Muscle layer of duodenum (tissue), 2 donors: ENCODE results near the gene GMPPB.
A peak's percentile ranks its signal among the peaks of the same experiment; 100 is the strongest.

ENCODE experiments used
- H3K27ac ChIP-seq: one replicate; pipeline ENCODE4 v1.7.0; 2013; ENCODE audit warnings: mild to moderate bottlenecking, low read length
- H3K27me3 ChIP-seq: one replicate; pipeline ENCODE4 v1.7.0; 2013; ENCODE audit warnings: low read depth, mild to moderate bottlenecking, control low read depth, low read length
- H3K36me3 ChIP-seq, 2 donors: one replicate each; pipeline ENCODE4 v1.7.0; 2013; ENCODE audit warnings: low read length in 2 of 2, control low read depth in 1 of 2, mild to moderate bottlenecking in 1 of 2; ENCODE audit not compliant: insufficient read depth in 2 of 2, control insufficient read depth in 1 of 2
- H3K4me1 ChIP-seq, 2 donors: one replicate each; pipeline ENCODE4 v1.7.0; 2013; ENCODE audit warnings: low read length in 2 of 2, mild to moderate bottlenecking in 2 of 2, control low read depth in 1 of 2, moderate library complexity in 1 of 2; ENCODE audit not compliant: insufficient read depth in 2 of 2, control insufficient read depth in 1 of 2
- H3K4me3 ChIP-seq, 2 donors: one replicate each; pipeline ENCODE4 v1.7.0; 2013; ENCODE audit warnings: low read length in 2 of 2, low read depth in 1 of 2, mild to moderate bottlenecking in 1 of 2
- H3K9me3 ChIP-seq, 2 donors: one replicate each; pipeline ENCODE4 v1.7.0; 2013; ENCODE audit warnings: low read length in 2 of 2, control low read depth in 1 of 2, mild to moderate bottlenecking in 1 of 2; ENCODE audit not compliant: control insufficient read depth in 1 of 2
- donor health status: healthy.

The GMPPB gene

DNA sequence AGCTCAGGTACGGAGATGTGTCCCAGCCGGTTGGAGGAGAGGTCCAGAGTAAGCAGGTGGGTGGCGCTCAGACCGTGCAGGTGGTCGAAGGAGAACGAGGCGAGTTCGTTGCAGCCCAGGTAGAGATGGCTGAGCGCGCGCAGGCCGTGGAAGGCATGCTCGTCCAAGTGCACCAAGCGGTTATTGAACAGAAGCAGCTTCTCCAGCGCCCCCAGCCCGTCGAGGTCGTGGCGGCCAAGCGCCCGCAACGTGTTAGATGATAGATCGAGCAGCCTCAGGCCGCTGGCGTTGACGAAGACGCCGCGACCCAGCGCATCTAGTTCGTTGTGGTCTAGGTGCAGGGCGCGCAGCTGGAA, 4.9 kb downstream of the GMPPB start:
- Histone ChIP-seq H3K27me3 (no peaks in the 10 kb centered on the region), H3K36me3 (peaks cover 9 to 38% of the 10 kb centered on the region in 2 donors), H3K4me1 (peaks cover 0 to 23% of the 10 kb centered on the region in 2 donors), H3K9me3 (no peaks in the 10 kb centered on the region), H3K4me3 (peak overlapping the region; percentile 48 to 67), H3K27ac (no peak overlapping the region)

GRCh38 chr3:49717959-49718857, 5.5 kb downstream of the GMPPB start:
- peaks cover 9 to 44% of the 10 kb centered on the region in 2 donors for H3K36me3 ChIP-seq
- no peaks in the 10 kb centered on the region for H3K9me3 ChIP-seq
- no peaks in the 10 kb centered on the region for H3K27me3 ChIP-seq
- H3K27ac ChIP-seq: no peak overlapping the region
- H3K4me1 ChIP-seq: peaks cover 0 to 21% of the 10 kb centered on the region in 2 donors
- H3K4me3 ChIP-seq: peak overlapping the region; percentile 3 to 67

GRCh38 chr3:49717211-49717958, 6.4 kb downstream of the GMPPB start:
- H3K4me1 ChIP-seq: peaks cover 0 to 13% of the 10 kb centered on the region in 2 donors
- H3K4me3 ChIP-seq: no peak overlapping the region
- H3K27ac ChIP-seq: no peak overlapping the region
- H3K9me3 ChIP-seq: no peaks in the 10 kb centered on the region
- H3K27me3 ChIP-seq: no peaks in the 10 kb centered on the region
- H3K36me3 ChIP-seq: peaks cover 9 to 45% of the 10 kb centered on the region in 2 donors

- no peaks in the 10 kb centered on the region for H3K9me3 ChIP-seq
- H3K27ac ChIP-seq: no peak overlapping the region
- H3K4me3 ChIP-seq: no peak overlapping the region
- no peaks in the 10 kb centered on the region for H3K27me3 ChIP-seq
- peaks cover 5 to 42% of the 10 kb centered on the region in 2 donors for H3K36me3 ChIP-seq
- peaks cover 0 to 8% of the 10 kb centered on the region in 2 donors for H3K4me1 ChIP-seq
These were observed 7.0 kb downstream of the GMPPB start for GRCh38 chr3:49716691-49717210.

- H3K4me1 ChIP-seq: peaks cover 0 to 8% of the 10 kb centered on the region in 2 donors
- H3K4me3 ChIP-seq: no peak overlapping the region
- peaks cover 2 to 42% of the 10 kb centered on the region in 2 donors for H3K36me3 ChIP-seq
- H3K27ac ChIP-seq: no peak overlapping the region
- H3K9me3 ChIP-seq: no peaks in the 10 kb centered on the region
- no peaks in the 10 kb centered on the region for H3K27me3 ChIP-seq
These were observed 7.6 kb downstream of the GMPPB start for GRCh38 chr3:49716169-49716568.

DNA sequence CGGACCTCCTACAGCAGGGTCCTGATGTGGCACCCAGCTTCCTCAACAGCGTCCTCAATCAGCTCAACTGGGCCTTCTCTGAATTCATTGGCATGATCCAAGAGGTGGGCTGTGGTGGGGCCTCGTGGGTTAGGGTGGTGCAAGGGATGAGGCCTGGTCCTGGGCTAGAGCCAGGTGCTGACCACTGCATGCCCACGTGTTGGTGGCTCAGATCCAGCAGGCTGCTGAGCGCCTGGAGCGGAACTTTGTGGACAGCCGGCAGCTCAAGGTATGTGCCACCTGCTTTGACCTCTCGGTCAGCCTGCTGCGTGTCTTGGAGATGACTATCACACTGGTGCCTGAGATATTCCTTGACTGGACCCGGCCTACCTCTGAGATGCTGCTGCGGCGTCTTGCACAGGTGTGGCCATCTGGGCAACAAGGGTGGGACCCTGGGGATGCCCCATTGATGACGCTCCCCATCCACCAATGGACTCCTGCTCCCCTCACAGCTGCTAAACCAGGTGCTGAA, 8.1 kb downstream of the GMPPB start:
- Histone ChIP-seq H3K36me3 (peaks cover 0 to 43% of the 10 kb centered on the region in 2 donors), H3K4me1 (peaks cover 0 to 8% of the 10 kb centered on the region in 2 donors)

DNA sequence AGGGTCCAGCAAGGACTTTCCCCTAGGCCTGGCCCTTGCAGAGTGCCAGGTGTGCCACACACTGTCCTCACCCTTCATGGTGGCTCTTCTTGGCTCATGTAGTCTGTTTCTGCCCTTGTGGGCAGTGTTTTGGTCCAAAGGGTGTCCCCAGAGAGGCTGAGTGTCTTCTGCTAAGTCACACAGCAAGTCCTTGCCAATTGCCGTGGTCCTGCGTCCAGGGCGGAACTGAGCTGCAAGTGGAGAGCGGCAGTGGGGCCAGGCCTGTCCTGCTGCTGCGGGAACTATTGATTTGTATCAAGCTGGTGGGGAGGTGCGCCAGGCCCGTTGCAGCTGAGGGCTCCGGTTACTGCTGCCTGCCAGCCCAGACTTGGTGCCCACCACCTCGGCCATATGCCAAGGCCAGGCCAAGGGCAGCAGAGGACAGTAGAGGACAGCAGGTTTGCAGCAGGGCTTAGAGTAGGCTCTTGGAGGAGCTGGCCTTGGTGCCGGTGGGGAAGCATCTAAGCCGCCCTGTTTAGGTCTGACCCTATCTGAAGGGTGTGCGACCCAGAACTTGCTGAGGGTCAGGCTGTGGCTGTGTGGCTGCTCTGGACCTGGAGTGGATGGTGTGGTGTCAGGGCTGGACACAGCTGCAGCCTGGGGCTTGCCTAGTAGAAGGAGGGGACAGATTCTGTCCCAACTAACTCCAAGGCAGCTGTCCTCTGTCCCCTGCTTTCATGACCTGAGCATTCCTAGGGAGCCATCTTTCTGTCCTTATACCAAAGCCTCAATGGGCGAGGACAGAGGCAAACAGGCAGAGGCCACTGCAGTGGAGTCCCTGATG, 8.8 kb downstream of the GMPPB start:
- no peak overlapping the region for H3K27ac ChIP-seq

More for the DNA sequence above, 8.1 kb downstream of the GMPPB start:
- Histone ChIP-seq H3K27ac (no peak overlapping the region), H3K4me3 (no peak overlapping the region), H3K9me3 (no peaks in the 10 kb centered on the region), H3K27me3 (no peaks in the 10 kb centered on the region)

DNA sequence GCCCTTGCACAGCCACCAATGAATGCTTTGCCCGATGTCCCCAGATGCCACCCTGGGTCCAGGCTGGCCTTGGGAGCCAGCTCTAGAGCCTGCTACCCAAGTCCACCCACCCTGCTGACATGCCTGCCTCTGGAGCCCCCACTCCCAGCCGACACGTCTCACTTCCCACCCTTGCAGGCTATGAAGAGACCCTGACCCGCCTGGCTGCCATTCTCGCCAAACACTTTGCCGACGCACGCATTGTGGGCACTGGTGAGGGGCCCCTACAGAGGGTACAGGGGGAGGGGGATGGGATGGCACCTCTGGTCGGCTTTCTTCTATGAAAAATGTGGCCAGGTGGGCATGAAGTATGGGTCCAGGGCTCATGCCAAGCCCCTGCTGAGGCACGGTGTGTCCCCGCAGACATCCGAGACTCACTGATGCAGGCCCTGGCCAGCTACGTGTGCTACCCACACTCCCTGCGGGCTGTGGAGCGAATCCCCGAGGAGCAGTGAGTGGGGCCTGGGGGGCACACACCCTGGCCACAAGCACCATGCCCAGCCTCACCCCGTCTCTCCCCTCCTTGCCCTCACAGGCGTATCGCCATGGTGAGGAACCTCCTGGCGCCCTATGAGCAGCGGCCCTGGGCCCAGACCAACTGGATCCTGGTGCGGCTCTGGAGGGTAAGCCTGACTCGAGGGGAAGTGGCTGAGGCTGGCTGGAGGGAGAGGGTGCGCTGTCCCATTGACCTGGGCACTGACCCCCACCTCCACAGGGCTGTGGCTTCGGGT, 10.2 kb downstream of the GMPPB start:
- peaks cover 0 to 2% of the 10 kb centered on the region in 2 donors for H3K4me1 ChIP-seq
- no peaks in the 10 kb centered on the region for H3K9me3 ChIP-seq
- H3K36me3 ChIP-seq: peaks cover 0 to 45% of the 10 kb centered on the region in 2 donors
- H3K27ac ChIP-seq: no peak overlapping the region
- no peaks in the 10 kb centered on the region for H3K27me3 ChIP-seq
- no peak overlapping the region for H3K4me3 ChIP-seq

More for the DNA sequence above, 8.8 kb downstream of the GMPPB start:
- Histone ChIP-seq H3K4me3 (no peak overlapping the region), H3K27me3 (no peaks in the 10 kb centered on the region), H3K9me3 (no peaks in the 10 kb centered on the region), H3K4me1 (peaks cover 0 to 8% of the 10 kb centered on the region in 2 donors), H3K36me3 (peaks cover 0 to 45% of the 10 kb centered on the region in 2 donors)

- Histone ChIP-seq H3K36me3 (peaks cover 0 to 45% of the 10 kb centered on the region in 2 donors), H3K4me3 (no peak overlapping the region), H3K27ac (no peak overlapping the region), H3K4me1 (no peaks in the 10 kb centered on the region), H3K27me3 (no peaks in the 10 kb centered on the region), H3K9me3 (no peaks in the 10 kb centered on the region)
These were observed 11.0 kb downstream of the GMPPB start for GRCh38 chr3:49712631-49713317.

GRCh38 chr3:49712166-49712565, 11.6 kb downstream of the GMPPB start:
- H3K4me1 ChIP-seq: no peaks in the 10 kb centered on the region
- no peaks in the 10 kb centered on the region for H3K27me3 ChIP-seq
- peaks cover 0 to 46% of the 10 kb centered on the region in 2 donors for H3K36me3 ChIP-seq
- no peak overlapping the region for H3K4me3 ChIP-seq
- no peak overlapping the region for H3K27ac ChIP-seq
- H3K9me3 ChIP-seq: no peaks in the 10 kb centered on the region
